ENCODE results near the gene KATNIP. TPM values are rescaled to one million over a fixed set of nuclear protein-coding genes. Genes with fewer than 3 reads are reported as not detected.

Gene KATNIP
- polyA plus RNA-seq, 1 donor (not counting 4 experiments of a cell fraction or from before 2014, with no cell fraction given): 19.0 TPM

- no peak for FAIRE-seq
Measured at GRCh38 chr16:27547851-27548250, 2.1 kb upstream of the KATNIP start.

GRCh38 chr16:27549464-27549745, 539 bp upstream of the KATNIP start:
- Histone ChIP-seq H3K27ac (ENCODE audit: control insufficient read depth, insufficient read depth, low read length) (peak overlapping the region; percentile 91), H2AFZ (ENCODE audit: control insufficient read depth, low read length) (peak overlapping the region; percentile 84), H3K4me3 (ENCODE audit: control insufficient read depth in 2 of 3, extremely low read depth in 1 of 3, insufficient read depth in 2 of 3, low read depth in 1 of 3, low read length in 3 of 3) (peak overlapping the region; percentile 70 to 100 (median 91)), H4K20me1 (ENCODE audit: control insufficient read depth, extremely low read depth, insufficient read depth, low read length) (peaks cover 12% of the 10 kb centered on the region), H3K27me3 (ENCODE audit: control insufficient read depth, extremely low read depth, insufficient read depth, low read length) (no peaks in the 10 kb centered on the region), H3K79me2 (ENCODE audit: control insufficient read depth, insufficient read depth, low read length) (peaks cover 51% of the 10 kb centered on the region), H3K9me3 (ENCODE audit: control insufficient read depth, low read depth, low read length) (no peaks in the 10 kb centered on the region), H3K9me1 (ENCODE audit: control insufficient read depth, extremely low read depth, insufficient read depth, low read length) (peaks cover 3% of the 10 kb centered on the region), H3K4me2 (ENCODE audit: control insufficient read depth, extremely low read depth, insufficient read depth, low read depth, low read length) (peak overlapping the region; percentile 98), H3K36me3 (ENCODE audit: control insufficient read depth in 2 of 2, extremely low read depth in 1 of 2, insufficient read depth in 2 of 2, low read length in 2 of 2) (peaks cover 7 to 9% of the 10 kb centered on the region in 2 experiments), H3K4me1 (ENCODE audit: control insufficient read depth, extremely low read depth, insufficient read depth, low read length) (peaks cover 33% of the 10 kb centered on the region), H3K9ac (ENCODE audit: control insufficient read depth, extremely low read depth, insufficient read depth, low read length) (peak overlapping the region; percentile 96)
- FAIRE-seq (no peak), DNase-seq (ENCODE audit: low read depth, low spot score) (no peak)
- dilution Hi-C loops (cut with MboI; ENCODE audit: extremely low pct_ligation_motif_present, low sequenced_read_pairs): no loop called here
- TF ChIP-seq CTCF (optimal IDR thresholded peaks at IDR 0.05 in 1 of 3, IDR thresholded peaks at IDR 0.05 in 1 of 3, conservative IDR thresholded peaks at IDR 0.05 in 1 of 3; ENCODE audit: extremely low read depth in 1 of 3, insufficient read depth in 2 of 3, low read length in 3 of 3) (no peak), EZH2 (IDR thresholded peaks at IDR 0.05; ENCODE audit: low read length) (no peak)

More at GRCh38 chr16:27547851-27548250, 2.1 kb upstream of the KATNIP start:
- peak overlapping the region in 1 of 3 experiments; percentile 47 for H3K4me3 ChIP-seq (ENCODE audit: control insufficient read depth in 2 of 3, extremely low read depth in 1 of 3, insufficient read depth in 2 of 3, low read depth in 1 of 3, low read length in 3 of 3)
- peak overlapping the region; percentile 60 for H3K27ac ChIP-seq (ENCODE audit: control insufficient read depth, insufficient read depth, low read length)
- no peak overlapping the region for H3K9ac ChIP-seq (ENCODE audit: control insufficient read depth, extremely low read depth, insufficient read depth, low read length)
- TF ChIP-seq CTCF (optimal IDR thresholded peaks at IDR 0.05 in 1 of 3, IDR thresholded peaks at IDR 0.05 in 1 of 3, conservative IDR thresholded peaks at IDR 0.05 in 1 of 3; ENCODE audit: extremely low read depth in 1 of 3, insufficient read depth in 2 of 3, low read length in 3 of 3) (no peak), EZH2 (IDR thresholded peaks at IDR 0.05; ENCODE audit: low read length) (no peak)
- dilution Hi-C loops (cut with MboI; ENCODE audit: extremely low pct_ligation_motif_present, low sequenced_read_pairs): no loop called here
- no peak overlapping the region for H2AFZ ChIP-seq (ENCODE audit: control insufficient read depth, low read length)
- H3K27me3 ChIP-seq (ENCODE audit: control insufficient read depth, extremely low read depth, insufficient read depth, low read length): no peaks in the 10 kb centered on the region
- peaks cover 33% of the 10 kb centered on the region for H3K4me1 ChIP-seq (ENCODE audit: control insufficient read depth, extremely low read depth, insufficient read depth, low read length)
- peak overlapping the region; percentile 75 for H3K4me2 ChIP-seq (ENCODE audit: control insufficient read depth, extremely low read depth, insufficient read depth, low read depth, low read length)
- DNase-seq (ENCODE audit: low read depth, low spot score): no peak
- H3K9me3 ChIP-seq (ENCODE audit: control insufficient read depth, low read depth, low read length): no peaks in the 10 kb centered on the region
- H4K20me1 ChIP-seq (ENCODE audit: control insufficient read depth, extremely low read depth, insufficient read depth, low read length): peaks cover 12% of the 10 kb centered on the region
- peaks cover 3% of the 10 kb centered on the region for H3K9me1 ChIP-seq (ENCODE audit: control insufficient read depth, extremely low read depth, insufficient read depth, low read length)
- peaks cover 18 to 20% of the 10 kb centered on the region in 2 experiments for H3K36me3 ChIP-seq (ENCODE audit: control insufficient read depth in 2 of 2, extremely low read depth in 1 of 2, insufficient read depth in 2 of 2, low read length in 2 of 2)
- peaks cover 48% of the 10 kb centered on the region for H3K79me2 ChIP-seq (ENCODE audit: control insufficient read depth, insufficient read depth, low read length)
